Kidney capillary endothelial cell (primary cell): ENCODE measurements around the gene CYTH3.
"Not testable (repeated sequence)": the region's sequence is repeated elsewhere in the genome, so short reads cannot be mapped to it uniquely, and the experiment has no call there.

Experiments
- DNase-seq: peaks from one replicate; pipeline ENCODE4 v3.0.0-alpha.2; 2018; ENCODE audit warnings: low spot score

CYTH3 gene

GRCh38 chr7:6151527-6151926 is 120.9 kb downstream of the CYTH3 start:
- DNase-seq: not testable (repeated sequence)

GRCh38 chr7:6149996-6150395 is 122.4 kb downstream of the CYTH3 start:
- no peak for DNase-seq

GRCh38 chr7:6148724-6149360 is 123.6 kb downstream of the CYTH3 start:
- DNase-seq: no peak

GRCh38 chr7:6147627-6148026 is 124.8 kb downstream of the CYTH3 start:
- DNase-seq: no peak

- no peak for DNase-seq
Measured at GRCh38 chr7:6146666-6147065, 125.8 kb downstream of the CYTH3 start.

GRCh38 chr7:6143997-6144396 is 128.4 kb downstream of the CYTH3 start:
- no peak for DNase-seq

- DNase-seq: no peak
Measured at GRCh38 chr7:6142871-6143380, 129.5 kb downstream of the CYTH3 start.

GRCh38 chr7:6139189-6139996 is 133.0 kb downstream of the CYTH3 start:
- DNase-seq: no peak

GRCh38 chr7:6136475-6136874 is 135.9 kb downstream of the CYTH3 start:
- no peak for DNase-seq

- no peak for DNase-seq
Measured at GRCh38 chr7:6133249-6133648, 139.2 kb downstream of the CYTH3 start.

- DNase-seq: no peak
Measured at GRCh38 chr7:6130007-6130587, 142.3 kb downstream of the CYTH3 start.

- DNase-seq: no peak
Measured at GRCh38 chr7:6128205-6128604, 144.2 kb downstream of the CYTH3 start.

- DNase-seq: no peak
Measured at GRCh38 chr7:6127110-6127490, 145.3 kb downstream of the CYTH3 start.

GRCh38 chr7:6123843-6124242 is 148.6 kb downstream of the CYTH3 start:
- no peak for DNase-seq

- peak; percentile 22 for DNase-seq
Measured at GRCh38 chr7:6121141-6121540, 151.3 kb downstream of the CYTH3 start.

- no peak for DNase-seq
Measured at GRCh38 chr7:6117533-6117932, 154.9 kb downstream of the CYTH3 start.

- DNase-seq: no peak
Measured at GRCh38 chr7:6116211-6116610, 156.2 kb downstream of the CYTH3 start.
